Mesodermal cell (in vitro differentiated cells): ENCODE data around the gene SLC6A19.
"Not testable (repeated sequence)": the region's sequence is repeated elsewhere in the genome, so short reads cannot be mapped to it uniquely, and the experiment has no call there.

Experiments used
- H3K27ac ChIP-seq: 2 replicates; pipeline ENCODE4 v1.7.0; 2013; ENCODE audit warnings: mild to moderate bottlenecking, low read depth, low read length, moderate library complexity; ENCODE audit not compliant: severe bottlenecking
- H3K36me3 ChIP-seq: 2 replicates; pipeline ENCODE4 v1.7.1; 2013; ENCODE audit warnings: mild to moderate bottlenecking, low read length, moderate library complexity; ENCODE audit not compliant: control insufficient read depth, insufficient read depth
- H3K4me1 ChIP-seq: one replicate; pipeline ENCODE4 v1.7.1; 2013; ENCODE audit warnings: mild to moderate bottlenecking, low read length; ENCODE audit not compliant: insufficient read depth, control insufficient read depth, poor library complexity, severe bottlenecking
- H3K4me3 ChIP-seq: 2 replicates; pipeline ENCODE4 v1.7.0; 2013; ENCODE audit warnings: low read length, control low read depth, mild to moderate bottlenecking; ENCODE audit not compliant: insufficient read depth, poor library complexity, severe bottlenecking; ENCODE audit errors: extremely low read depth
- H3K9me3 ChIP-seq: 2 replicates; pipeline ENCODE4 v1.7.1; 2013; ENCODE audit warnings: mild to moderate bottlenecking, low read length, moderate library complexity; ENCODE audit not compliant: control insufficient read depth
- WGBS, 2 experiments: methylation state at CpG; one replicate each; pipeline ENCODE4 v1.1.5; 2013; ENCODE audit warnings: missing lambda C conversion rate in 2 of 2; ENCODE audit not compliant: insufficient coverage in 2 of 2; 5-methylcytosine and 5-hydroxymethylcytosine counted together

Gene SLC6A19

DNA sequence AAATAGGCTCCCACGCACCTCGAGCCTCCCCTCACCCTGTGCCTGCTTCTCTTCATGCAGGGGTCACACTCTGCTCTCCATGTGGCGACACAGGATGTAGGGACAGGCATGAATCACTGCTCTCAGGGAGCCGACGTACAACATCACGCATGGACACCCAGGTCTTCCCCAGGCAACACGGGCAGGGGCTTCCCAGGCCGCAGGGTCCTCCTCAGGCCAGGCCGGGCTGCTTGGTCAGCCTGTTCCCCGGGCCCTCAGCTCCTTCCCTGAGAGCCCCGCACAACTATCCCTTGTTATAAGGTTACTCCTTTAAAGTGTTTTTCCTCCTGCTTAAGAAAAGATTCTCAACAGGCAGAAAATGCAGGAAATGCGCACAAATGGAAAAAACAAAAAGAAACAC, 24.8 kb downstream of the SLC6A19 start:
- H3K4me1 ChIP-seq: no peaks in the 10 kb centered on the region
- H3K27ac ChIP-seq: no peak overlapping the region
- H3K9me3 ChIP-seq: no peaks in the 10 kb centered on the region
- H3K4me3 ChIP-seq: no peak overlapping the region
- no peaks in the 10 kb centered on the region for H3K36me3 ChIP-seq
- WGBS, 2 experiments: 86 to 92% methylated on average over 9 to 10 of the region's 12 CpGs

DNA sequence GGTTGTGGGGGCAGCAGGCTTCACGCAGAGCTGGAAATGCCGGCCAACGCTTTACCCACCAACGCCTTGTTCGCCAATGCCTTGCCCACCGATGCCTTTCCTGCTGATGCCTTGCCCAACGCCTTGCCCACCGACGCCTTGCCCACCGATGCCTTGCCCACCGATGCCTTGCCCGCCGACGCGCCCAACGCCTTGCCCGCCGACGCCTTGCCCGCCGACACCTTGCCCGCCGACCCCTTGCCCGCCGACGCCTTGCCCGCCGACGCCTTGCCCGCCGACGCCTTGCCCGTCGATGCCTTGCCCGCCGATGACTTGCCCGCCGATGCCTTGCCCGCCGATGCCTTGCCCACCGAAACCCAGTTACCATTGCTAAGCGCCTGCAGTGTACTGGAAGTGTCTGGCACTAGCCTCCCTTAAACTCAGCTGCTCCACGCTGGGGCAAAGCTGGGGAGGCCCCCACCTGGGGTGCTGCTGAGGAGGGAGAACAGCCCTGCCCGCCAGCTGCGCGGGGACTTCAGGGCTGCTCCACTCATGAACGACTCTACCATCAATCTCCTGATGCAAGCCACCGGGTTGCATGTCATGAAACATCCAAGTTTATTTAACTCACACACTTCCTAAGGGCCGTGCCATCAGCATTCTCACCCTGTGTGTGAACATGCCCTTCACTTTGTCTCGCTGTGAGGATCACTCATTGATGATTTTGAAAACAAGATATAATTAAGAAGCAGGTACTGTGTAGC, 25.6 kb downstream of the SLC6A19 start:
- 84 to 86% methylated on average over 26 to 36 of the region's 50 CpGs for WGBS, 2 experiments
- Histone ChIP-seq H3K9me3 (no peaks in the 10 kb centered on the region), H3K4me1 (no peaks in the 10 kb centered on the region), H3K27ac (no peak overlapping the region), H3K4me3 (no peak overlapping the region), H3K36me3 (no peaks in the 10 kb centered on the region)

DNA sequence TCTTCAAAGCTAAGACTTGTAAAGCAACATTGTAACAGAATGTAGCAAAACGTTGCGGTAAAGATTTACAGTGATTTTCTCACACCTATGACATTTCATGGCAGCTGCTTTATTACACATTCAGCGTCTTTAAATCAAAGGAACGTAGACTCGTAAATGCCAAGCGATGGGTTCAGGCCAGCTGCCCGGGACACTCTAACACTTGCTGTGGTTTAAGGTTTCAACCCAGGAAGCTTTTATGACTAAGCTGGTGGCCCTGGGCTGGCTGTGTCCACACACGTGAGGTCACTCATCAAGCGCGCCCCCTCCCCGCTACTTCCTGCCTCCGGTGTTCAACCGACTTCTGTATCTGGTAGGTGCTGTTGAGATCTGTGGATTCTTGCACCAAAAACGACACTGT, 26.3 kb downstream of the SLC6A19 start:
- WGBS, 2 experiments: 85 to 91% methylated on average over 13 to 14 of the region's 14 CpGs
- Histone ChIP-seq H3K27ac (no peak overlapping the region), H3K9me3 (no peaks in the 10 kb centered on the region)

DNA sequence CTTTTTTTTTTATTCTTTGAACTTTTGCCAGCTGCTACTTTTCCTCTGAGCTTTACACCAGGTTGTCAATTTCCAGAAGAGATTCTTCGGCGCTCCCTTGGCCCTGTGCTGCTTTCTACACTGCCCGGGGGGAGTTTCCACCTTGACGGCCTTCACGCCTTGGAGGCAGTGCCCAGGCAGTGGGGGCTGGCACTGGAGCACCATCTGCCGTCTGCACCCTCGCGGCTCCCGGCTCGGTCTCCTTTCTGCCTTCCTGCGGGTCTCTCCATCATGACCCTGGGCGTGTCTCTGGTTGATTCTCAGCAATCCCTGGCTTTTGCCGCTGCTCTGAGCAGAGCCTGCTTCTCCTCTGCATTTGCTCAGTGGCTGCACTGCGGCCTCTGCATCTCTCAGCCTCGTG, 26.7 kb downstream of the SLC6A19 start:
- 84 to 93% methylated on average over 15 of the region's 15 CpGs for WGBS, 2 experiments
- no peak overlapping the region for H3K4me3 ChIP-seq
- H3K9me3 ChIP-seq: no peaks in the 10 kb centered on the region
- no peaks in the 10 kb centered on the region for H3K4me1 ChIP-seq
- no peak overlapping the region for H3K27ac ChIP-seq
- no peaks in the 10 kb centered on the region for H3K36me3 ChIP-seq

More for the DNA sequence above, 26.3 kb downstream of the SLC6A19 start:
- H3K4me1 ChIP-seq: no peaks in the 10 kb centered on the region
- no peak overlapping the region for H3K4me3 ChIP-seq
- H3K36me3 ChIP-seq: no peaks in the 10 kb centered on the region

DNA sequence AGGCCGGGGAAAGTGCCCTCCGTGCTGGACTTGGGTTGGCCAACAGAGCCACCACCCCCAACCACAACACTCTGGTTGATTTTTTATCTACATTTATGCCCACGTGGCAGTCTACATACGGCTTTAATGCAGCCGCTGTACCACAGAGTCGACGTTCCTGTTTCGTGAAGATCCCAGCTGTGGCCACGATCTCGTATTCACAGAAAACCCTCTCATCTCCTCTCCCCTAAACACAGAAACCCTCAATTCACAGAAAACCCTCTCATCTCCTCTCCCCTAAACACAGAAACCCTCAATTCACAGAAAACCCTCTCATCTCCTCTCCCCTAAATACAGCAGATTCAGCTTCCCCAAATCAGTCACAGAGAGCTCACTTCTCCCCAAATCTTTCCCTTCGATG, 27.6 kb downstream of the SLC6A19 start:
- not testable (repeated sequence) for H3K4me1 ChIP-seq, H3K27ac ChIP-seq, H3K36me3 ChIP-seq, H3K9me3 ChIP-seq, H3K4me3 ChIP-seq
- WGBS, 2 experiments: 91% methylated on average over 10 to 11 of the region's 11 CpGs

DNA sequence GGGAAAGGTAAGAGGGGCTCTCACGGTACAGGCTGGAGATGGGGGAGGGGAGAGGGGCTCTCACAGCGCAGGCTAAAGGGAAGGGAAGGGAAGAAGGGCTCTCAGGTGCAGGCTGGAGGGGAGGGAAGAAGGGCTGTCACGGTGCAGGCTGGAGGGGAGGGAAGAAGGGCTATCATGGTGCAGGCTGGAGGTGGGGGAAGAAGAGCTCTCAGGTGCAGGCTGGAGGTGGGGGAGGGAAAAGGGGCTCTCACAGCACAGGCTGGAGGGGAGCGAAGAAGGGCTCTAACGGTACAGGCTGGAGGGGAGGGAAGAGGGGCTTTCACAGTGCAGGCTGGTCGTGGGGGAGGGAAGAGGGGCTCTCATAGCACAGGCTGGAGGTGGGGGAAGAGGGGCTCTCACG, 28.4 kb downstream of the SLC6A19 start:
- no peaks in the 10 kb centered on the region for H3K9me3 ChIP-seq
- H3K4me1 ChIP-seq: no peaks in the 10 kb centered on the region
- H3K27ac ChIP-seq: no peak overlapping the region
- WGBS, 2 experiments: 35 to 60% methylated on average over 3 to 6 of the region's 7 CpGs
- no peak overlapping the region for H3K4me3 ChIP-seq
- H3K36me3 ChIP-seq: no peaks in the 10 kb centered on the region

DNA sequence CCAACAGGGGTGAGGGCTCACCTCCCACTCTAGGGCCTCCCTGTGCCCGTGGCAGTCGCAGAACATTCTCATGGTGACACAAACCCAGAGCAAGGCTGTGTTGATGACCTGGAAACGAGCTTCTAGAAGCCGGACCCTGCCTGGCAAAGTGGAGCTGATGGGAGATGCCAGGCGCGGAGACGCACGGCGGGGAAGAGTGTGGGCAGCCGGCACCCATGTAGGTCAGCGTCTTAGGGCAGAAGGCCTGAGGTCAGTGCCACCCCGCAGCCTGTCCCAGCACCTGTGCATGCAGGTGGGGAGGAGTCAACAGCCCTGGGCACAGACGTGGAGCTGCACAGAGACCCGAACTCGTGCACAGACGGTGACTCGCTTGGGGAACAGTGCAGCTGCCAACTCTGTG, 29.2 kb downstream of the SLC6A19 start:
- Histone ChIP-seq H3K4me1 (no peaks in the 10 kb centered on the region), H3K27ac (no peak overlapping the region), H3K9me3 (peaks cover 7% of the 10 kb centered on the region), H3K4me3 (no peak overlapping the region), H3K36me3 (no peaks in the 10 kb centered on the region)
- WGBS, 2 experiments: 93% methylated on average over 17 of the region's 17 CpGs

DNA sequence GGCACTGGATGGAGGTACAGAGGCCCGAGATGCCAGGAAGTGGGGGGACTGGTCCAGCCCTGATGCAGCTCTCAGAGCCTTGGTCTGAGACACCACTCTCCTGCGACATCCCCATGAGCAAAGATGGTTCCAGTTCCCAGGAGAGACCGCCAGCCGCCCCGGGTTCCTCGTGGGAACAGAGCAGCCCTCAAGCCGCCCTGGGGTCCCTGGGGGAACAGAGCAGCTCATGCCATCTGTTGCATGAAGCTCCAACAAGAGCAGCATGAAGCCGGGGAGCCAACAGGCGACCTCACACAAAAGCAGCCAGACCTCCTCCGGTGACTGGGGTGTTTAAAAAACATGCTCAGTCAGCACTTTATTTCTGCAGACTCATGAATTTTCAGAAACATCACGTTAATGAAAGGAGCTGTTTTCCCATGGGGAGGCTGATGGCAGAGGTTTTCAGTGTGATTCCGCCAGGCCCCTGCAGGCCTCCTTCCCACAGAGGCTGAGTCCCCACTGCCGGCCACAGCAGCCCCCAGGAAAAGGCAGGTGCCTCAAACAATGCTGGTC, 30.0 kb downstream of the SLC6A19 start:
- no peak overlapping the region for H3K4me3 ChIP-seq
- no peaks in the 10 kb centered on the region for H3K36me3 ChIP-seq
- 85 to 88% methylated on average over 12 to 13 of the region's 13 CpGs for WGBS, 2 experiments
- no peaks in the 10 kb centered on the region for H3K4me1 ChIP-seq
- H3K27ac ChIP-seq: no peak overlapping the region
- peaks cover 7% of the 10 kb centered on the region for H3K9me3 ChIP-seq

DNA sequence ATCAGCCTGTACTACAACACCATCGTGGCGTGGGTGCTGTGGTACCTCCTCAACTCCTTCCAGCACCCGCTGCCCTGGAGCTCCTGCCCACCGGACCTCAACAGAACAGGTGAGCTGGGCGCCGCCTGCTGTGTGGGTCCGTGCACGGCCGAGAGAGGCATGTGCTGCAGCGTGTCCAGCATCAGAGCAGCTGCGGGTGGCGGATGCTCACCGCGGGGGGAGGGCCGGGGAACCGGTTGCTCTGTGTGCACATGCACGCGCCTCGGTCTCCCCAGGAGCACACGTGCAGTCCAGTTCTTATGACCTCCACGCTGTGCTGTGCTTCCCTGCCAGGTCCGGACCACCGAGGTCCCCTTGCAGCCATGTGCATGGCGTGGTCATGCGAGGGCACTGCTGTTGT, 31.4 kb downstream of the SLC6A19 start:
- no peaks in the 10 kb centered on the region for H3K36me3 ChIP-seq
- H3K27ac ChIP-seq: no peak overlapping the region
- 95 to 96% methylated on average over 25 of the region's 25 CpGs for WGBS, 2 experiments
- H3K4me1 ChIP-seq: no peaks in the 10 kb centered on the region
- H3K9me3 ChIP-seq: peaks cover 7% of the 10 kb centered on the region
- H3K4me3 ChIP-seq: no peak overlapping the region

DNA sequence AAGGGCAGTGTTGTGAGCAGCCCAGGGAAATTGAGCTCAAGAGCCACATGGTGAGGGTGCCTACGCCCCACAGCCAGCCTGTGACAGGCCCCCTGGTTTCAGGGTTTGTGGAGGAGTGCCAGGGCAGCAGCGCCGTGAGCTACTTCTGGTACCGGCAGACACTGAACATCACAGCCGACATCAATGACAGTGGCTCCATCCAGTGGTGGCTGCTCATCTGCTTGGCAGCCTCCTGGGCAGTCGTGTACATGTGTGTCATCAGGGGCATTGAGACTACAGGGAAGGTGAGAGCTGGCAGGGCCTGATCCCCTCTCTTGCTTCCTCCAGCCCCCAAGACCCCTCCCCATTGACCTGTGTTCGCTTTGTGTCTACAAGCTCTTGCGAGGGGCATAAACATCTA, 34.0 kb downstream of the SLC6A19 start:
- WGBS, 2 experiments: 68 to 70% methylated on average over 7 to 8 of the region's 8 CpGs
- no peaks in the 10 kb centered on the region for H3K36me3 ChIP-seq
- no peak overlapping the region for H3K4me3 ChIP-seq
- H3K9me3 ChIP-seq: peaks cover 7% of the 10 kb centered on the region
- H3K27ac ChIP-seq: no peak overlapping the region
- H3K4me1 ChIP-seq: no peaks in the 10 kb centered on the region

DNA sequence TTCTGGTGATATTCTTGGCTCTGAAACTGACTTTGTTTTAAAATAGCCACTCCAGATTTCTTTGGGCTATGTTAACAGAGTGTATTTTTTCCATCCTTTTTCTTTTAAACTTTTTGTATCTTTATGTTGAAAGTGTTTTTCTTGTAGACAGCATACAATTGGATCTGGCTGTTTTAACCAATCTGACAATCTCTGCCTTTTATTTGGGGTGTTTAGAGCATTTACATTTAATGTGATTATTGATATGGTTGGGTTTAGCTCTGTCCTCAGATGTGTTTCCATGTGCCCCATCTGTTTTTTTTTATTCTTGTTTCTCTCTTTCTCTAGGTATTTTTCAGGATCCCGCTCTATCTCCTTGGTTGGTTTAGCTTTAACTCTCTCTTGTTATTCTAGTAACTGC, 34.4 kb downstream of the SLC6A19 start:
- WGBS, 2 experiments: 100% methylated on average over 1 of the region's 1 CpG; no CpG with 5 or more reads in 1 of the 2 experiments
- no peak overlapping the region for H3K4me3 ChIP-seq
- peaks cover 7% of the 10 kb centered on the region for H3K9me3 ChIP-seq

More for the DNA sequence above, 34.4 kb downstream of the SLC6A19 start:
- no peaks in the 10 kb centered on the region for H3K4me1 ChIP-seq
- H3K36me3 ChIP-seq: no peaks in the 10 kb centered on the region
- H3K27ac ChIP-seq: no peak overlapping the region
